Activated CD4-positive, alpha-beta T cell treated with anti-CD3 and anti-CD28 coated beads for 1 hour (primary cell): ENCODE results near the gene ITPR1.

Experiments
- DNase-seq: peaks from one replicate; pipeline ENCODE4 v3.0.0-alpha.2; 2020

ITPR1 gene

DNA sequence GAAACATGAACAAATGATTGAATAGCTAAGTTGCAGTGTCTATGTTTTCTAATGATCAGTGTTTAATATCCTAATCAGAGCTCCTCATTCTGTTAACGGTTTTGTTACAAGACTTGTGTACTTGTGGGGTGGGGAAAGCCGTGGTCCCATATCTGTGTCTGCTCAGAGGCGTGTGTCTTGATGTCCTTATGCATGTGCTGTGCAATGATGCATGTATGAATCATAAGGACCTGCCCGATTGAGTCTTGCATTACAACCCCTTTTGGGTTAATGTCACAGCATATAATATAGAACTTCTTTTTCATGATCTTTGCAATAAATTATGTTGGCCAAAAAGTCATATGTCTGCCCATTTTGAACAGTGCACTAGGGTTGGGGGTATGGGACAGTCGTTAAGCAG is 233.4 kb downstream of the ITPR1 start:
- DNase-seq, result no peak

DNA sequence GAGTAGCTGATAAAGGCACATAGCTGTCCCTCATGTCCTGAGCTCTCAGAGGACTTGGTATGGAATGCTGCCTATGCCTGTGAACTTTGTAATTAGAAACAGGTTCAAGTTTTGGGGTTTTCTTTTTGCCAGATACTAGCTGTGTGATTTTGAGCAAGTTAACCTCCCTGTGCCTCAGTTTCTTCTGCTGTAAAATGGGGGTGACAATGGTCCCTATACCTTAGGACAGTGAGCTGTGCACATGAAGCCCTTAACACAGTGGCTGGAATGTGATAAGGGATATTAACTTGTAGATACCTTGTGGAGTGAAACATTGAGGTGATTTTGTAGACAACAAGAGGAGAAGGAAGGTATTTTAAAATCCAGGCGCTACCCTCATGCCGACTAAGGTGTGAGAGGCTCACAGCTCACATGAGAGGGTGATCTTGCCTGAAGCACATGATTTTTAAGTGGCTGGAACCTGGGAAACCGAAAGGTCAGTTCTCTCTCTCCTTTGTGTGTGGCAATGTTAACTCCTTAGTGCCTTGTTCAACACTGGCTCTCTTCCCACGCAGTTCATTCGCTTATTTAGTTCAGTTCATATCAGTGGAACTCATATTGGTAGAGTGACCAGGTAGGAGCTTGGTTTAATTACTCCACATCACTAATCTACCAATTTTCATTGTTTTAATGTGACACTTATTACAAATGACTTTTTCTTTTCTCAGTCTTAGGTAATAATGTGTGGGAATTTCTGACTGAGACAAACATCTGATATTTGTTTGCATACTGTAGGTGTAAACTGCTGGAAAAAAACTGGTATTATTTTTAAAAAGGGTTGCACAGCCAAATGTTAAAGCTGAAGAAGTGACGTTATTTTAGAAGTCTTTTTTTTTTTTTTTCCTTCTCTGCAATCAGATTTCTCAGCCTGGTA is 236.2 kb downstream of the ITPR1 start:
- no peak for DNase-seq

DNA sequence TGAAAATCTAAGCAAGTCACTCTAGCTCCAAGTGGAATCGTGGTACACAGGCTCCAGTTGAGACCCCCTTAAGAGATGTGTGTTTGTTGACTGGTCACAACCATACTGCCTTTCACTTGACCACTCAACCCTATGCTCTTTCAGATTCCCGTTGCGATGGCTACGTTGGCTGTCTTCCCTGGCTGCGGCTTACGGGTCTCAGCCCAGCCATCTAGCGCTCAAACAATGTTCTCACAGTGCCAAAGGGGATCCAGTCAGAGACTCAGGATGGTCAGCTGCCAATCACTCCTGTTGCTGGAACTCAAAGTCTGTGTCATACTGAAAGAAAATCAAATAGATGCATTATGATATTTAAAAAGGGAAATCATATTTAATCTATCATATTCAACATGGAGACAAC is 237.6 kb downstream of the ITPR1 start:
- no peak for DNase-seq

DNA sequence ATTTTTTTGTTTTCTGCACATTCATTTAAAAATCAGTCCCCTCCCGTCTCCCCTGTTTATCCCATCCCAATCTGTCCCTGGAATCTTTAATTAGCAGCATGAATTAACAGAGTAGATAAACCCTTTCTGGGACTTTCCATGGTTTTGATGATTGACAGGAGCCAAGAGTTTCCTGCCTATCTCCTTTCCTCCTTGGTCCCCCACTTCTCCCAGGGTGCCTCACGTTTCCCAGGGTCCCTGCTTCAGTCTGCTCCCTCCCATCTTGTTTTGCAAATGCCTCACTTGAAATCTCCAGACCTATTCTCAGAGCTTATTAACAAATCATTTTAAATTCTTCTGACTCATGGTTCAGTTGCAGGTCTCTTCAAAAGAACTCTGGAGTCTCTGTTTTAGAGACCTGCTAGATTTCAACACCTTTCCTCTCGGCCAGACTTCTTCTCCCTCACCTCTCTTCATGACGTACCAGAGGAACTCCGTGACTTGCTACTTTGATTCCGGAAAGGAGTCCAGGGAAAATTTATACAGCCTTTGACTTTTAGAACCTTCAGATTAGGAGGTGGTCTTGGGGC is 238.5 kb downstream of the ITPR1 start:
- no peak for DNase-seq

DNA sequence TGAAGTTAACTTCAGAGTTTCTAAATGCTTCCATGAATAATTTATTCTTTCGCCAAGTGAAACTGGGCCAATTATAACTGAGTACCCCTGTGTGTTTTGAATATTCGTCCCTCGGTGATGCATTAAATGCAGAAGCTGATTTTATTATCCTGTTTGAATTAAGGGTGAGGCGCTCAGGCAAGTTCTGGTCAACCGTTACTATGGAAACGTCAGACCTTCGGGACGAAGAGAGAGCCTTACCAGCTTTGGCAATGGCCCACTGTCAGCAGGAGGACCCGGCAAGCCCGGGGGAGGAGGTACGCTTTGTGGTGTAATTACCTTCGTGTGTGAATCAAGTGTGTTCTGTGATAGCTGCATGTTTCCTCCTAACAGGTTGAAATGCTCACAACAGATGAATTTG is 239.8 kb downstream of the ITPR1 start:
- no peak for DNase-seq

DNA sequence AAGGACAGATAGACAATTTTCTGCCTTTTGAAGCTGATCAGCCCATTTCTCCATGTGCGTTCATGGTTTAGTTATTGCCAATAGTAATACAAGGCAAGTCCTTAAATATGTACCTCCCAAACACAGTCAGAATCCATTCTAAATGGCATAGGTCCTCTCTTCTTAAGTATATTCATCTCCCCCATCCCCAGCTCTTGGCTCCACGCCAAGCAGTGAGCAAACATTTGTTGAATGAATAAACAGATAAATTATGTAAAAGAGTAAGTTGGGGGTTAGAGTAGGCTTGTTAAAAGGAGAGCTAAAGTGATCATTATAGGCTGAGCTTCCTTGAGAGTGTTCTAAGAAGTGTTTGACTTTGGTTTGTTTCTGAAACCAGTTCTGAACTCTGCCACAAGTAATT is 241.3 kb downstream of the ITPR1 start:
- DNase-seq, result no peak

DNA sequence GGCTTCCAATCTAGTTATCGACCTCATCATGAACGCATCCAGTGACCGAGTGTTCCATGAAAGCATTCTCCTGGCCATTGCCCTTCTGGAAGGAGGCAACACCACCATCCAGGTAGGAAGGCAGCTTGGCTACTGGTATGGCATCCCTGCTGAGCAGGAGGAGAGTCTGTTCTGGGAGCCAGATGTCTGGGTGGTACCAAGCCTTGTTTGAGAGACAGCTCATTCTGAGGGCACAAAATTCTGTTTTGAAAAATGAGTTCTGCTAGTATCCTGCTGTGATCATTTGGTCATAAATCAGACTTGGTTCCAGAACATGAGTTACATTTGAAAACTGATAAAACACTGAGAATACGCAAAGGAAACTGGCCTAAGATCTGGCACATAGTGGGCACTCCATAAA is 242.1 kb downstream of the ITPR1 start:
- no peak for DNase-seq

DNA sequence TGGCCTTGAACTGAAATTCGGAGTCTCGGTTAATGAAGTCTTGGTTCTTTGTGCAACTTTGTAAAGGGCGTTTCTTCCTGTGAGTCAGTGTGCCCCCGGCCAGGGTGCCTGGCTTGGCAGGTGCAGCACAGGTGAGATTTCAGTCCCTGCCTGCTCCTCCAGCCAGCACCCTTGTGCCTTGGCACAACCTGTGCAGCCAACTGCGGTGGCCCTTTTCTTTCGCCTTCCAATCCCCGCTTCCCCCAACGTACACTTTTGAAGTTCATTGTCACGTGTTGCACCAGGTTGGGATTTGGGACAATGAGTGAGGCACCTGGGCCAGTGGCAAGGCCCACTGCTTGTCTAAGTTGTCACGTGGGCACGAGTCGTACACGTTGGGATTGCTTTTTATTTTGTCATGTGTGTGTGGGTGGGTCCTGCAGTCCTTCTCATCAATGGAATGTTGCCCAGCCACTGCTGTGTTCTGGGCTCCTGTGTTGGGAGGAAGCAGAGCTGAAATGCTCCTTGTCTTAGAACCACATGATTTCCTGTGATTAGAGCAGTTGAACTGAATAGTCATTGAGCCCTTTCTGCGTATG is 243.2 kb downstream of the ITPR1 start:
- DNase-seq, result no peak

DNA sequence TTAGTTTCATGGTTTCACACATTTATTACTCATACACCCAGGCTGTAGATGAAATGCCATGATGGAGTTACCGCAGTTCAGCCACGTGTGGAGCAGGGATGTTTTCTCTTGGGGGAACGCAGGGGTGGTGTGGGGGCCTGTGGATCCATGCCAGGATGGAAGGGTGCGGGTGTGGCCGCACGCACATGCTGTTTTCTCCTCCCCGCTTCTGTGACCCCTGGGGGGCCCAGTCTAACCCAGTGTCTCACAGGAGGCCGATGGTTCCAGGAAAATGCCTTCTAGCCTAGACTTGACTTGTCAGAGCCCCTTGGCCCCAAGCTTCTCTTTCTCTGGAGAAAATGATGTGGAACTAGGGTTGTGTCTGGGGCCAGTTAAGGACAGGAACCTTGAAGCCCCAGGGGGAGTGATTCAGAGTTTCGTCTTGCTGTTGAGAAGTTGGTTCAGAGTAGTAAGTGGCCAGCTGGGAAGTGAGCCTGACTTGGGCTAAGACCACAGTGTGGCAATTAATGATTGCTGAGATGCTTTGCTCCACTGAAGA is 245.7 kb downstream of the ITPR1 start:
- DNase-seq, result no peak

DNA sequence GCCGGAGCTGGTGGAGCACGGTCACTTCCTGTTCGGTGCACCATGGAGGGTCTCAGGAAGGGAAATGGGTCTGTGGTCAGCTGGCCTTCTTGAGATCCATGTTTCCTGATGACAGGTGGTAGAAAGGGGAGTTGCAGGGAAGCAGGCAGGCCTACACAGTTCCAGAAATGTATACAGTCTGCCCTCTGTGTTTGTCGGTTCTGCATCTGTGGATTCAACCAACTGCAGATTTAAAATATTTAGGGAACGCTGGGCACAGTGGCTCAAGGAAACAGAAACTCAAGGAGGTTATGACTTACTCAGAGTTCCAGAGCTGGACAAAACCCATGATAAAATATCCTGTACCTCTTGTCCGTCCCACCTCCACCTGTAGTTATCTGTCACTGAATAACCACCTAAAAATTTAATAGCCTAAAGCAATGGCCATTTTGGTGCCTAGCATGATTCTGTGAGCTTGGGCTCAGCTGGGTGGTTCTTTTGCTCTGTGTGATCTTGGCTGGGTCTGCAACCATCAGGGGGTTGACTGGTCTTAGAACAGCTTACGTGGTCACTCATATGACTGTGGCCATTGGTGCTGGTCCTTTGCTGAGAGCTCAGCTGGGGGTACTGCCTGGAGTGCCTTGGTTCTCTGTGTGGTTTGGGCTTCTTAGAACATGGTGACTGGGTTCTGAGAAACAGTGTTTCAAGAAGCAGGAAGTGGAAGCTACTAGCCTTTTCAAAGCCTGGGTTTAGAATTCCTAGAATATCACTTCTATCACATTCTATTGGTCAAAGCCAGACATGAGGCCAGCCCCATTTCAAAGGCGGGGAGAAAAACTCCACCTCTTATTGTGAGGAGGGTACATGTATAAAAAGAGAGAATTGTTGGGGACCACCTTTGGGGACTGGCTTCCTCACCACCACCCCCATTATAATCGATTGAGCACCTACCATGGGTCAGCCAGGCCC is 246.4 kb downstream of the ITPR1 start:
- DNase-seq, result no peak

DNA sequence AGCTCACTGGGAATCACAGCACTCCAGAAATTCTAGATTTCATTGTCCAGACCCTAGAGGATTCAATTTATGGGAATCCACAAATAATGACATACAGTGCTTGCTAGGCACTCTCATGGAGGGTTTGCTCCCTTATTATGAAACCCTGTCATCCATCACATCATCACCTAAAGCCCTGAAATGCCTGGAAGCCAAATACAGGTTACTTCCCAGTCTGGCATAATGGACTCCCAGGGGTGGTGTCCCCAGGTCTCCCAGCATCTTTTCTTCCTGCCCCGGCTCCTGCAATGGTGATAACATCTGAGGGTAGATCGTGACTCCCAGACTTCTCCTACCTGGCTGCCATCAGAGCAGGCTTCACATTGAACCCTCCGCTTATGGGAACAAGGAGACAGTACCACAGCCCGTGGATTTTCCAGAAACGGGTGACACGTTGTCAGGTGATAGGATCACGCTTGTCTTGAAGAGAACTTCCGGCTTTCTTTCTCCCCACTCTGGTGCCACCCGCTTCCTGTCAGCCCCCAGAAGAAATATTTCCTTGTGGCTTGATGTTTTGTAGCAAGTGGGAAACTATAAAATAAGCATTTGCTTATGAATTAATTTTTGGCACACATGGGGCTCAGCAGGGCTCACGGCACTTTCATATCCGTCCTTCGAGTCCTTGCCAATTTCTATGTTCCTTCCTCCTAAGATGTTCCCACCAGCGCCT is 247.4 kb downstream of the ITPR1 start:
- no peak for DNase-seq

DNA sequence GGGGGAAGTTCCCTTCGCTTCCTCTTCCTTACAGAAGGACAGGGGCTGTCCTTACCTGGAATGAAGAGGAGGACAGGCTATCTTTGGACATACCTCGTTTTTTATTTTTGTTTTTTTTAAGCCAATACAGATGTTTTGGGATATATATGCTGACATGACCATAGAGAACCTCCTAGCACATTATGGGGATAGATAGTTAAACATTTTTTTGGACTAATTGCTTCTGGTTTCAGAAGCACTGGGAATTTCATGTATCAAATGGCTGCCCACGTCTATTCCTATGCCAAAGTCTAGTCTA is 247.9 kb downstream of the ITPR1 start:
- no peak for DNase-seq

DNA sequence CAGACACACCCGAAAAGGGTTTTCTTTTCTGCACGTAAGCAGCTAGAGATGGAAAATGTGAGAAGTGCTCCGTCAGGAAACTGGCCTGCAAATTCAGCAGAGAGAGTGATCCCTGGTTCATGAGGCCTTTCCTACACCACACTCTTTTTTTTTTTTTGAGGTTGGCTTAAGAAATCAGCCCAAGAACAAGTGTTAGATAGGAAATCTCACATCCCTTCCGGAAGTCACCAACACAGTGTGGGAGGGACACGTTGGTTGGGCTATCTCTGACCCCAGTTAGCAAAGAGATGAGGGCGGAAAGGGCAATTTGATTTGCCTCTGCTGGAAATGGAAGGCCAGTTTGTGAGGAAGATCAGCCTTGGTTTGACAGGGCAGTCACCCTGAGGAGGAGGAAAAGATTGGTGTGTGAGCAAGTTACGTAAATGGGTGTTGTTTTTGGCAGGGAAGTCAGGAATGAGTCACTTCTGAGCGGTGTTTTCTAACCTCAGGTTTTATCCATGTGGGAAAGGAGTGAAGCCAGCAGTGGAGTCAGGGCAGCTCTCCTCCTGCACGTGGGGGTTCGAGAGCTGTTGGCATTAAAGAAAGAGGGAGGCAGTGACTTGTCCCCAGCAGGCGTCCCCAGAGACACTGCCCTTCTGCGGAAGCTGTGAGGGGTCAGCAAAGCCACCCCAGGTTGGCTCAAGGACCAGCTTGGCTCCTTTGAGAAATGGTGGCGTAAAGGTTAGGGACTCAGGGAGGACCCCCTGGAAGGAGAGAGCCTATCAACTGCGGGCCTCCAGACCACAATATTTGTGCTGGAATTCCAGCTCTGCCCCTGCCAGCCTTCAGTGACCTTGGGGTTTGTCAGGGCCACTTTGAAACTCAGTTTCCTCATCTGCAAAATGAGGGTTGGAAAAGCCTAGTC is 248.5 kb downstream of the ITPR1 start:
- no peak for DNase-seq

DNA sequence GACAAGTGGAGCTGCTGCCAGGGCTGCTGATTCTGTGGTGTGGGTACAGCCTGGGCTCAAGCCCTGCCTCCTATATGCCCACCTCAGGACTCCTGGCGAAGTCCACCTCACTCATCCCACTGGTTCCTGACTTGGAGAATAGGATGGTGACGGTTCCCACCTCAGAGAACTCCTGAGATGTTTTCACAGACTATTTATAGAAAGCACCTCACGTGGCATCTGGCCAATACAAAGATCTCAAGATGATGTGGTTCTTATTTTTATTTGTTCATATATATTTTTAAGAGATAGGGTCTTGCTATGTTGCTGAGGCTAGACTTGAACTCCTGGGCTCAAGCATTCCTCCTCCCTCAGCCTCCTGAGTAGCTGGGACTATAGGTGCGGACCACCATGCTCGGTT is 249.2 kb downstream of the ITPR1 start:
- no peak for DNase-seq

DNA sequence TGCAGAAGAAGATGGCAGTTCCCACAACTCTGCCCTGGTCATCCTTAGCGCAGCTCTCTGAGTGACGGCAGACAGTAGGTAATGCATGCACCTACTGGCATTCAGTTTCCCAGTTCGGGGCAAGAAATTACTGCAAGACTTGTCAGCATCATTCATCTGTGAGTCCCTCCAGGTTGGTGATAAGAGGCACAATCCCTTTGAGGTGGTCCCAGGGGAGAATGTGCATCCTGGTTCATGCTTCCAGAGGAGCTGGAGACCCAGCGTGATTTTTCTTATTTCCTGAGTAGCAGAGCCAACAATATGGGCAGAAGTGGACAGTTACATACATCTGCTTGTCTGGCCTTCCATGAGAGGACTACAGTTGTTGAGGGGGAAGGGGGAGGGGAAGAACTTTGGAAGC is 250.2 kb downstream of the ITPR1 start:
- no peak for DNase-seq

DNA sequence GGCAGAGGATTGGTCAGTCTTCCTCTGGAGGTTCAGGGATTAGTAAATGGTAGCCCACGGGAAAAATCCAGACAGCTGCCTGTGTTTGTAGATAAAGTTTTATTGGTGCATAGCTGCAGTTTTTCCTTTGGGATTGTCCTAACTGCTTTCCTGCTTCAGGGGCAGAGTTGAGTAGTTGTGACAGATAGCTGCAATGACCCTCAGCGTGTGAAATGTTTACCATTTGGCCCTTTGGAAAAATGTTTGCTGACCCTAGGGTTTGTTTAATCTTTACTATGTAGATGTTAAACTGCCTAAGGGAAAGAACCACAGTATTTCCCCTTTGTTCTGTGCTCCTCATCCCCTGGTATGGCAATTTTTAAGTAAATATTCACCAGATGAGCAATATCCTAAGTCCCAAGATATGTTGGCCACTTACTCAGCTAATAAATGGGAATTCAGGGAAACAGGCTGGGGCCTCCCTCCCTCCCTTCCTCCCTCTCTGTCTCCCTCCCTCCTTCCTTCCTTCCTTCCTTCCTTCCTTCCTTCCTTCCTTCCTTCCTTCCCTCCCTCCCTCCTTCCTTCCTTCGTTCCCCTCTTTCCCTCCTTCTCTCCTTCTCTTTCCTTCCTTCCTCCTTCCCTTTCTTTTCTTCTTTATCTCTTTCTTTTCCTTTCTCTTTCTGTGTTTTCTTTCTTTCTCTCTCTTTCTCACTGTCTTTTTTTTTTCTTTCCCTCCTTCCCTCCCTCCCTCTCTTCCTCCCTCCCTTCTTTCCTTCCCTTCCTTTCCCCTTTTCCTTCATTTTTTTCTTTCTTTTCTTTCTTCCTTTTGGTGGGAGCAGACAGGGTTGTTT is 251.5 kb downstream of the ITPR1 start:
- no peak for DNase-seq

DNA sequence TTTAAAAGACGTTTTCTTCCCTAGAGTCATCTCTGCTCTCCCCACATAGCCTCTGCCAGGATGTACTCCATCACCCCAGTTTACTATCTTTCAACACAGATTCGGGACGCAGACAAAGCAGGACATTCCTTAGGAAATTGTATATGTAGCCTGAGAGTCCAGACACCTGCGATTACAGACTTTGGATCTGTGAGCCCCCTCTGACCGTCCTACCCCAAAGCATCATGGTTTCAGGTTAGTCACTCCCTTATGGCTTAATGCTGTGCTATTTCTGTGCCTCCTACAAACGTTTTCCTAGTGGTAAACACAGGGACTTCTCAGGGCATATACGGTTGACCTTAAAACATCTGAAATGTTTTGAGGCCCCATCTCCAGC is 252.1 kb downstream of the ITPR1 start:
- DNase-seq, result no peak

DNA sequence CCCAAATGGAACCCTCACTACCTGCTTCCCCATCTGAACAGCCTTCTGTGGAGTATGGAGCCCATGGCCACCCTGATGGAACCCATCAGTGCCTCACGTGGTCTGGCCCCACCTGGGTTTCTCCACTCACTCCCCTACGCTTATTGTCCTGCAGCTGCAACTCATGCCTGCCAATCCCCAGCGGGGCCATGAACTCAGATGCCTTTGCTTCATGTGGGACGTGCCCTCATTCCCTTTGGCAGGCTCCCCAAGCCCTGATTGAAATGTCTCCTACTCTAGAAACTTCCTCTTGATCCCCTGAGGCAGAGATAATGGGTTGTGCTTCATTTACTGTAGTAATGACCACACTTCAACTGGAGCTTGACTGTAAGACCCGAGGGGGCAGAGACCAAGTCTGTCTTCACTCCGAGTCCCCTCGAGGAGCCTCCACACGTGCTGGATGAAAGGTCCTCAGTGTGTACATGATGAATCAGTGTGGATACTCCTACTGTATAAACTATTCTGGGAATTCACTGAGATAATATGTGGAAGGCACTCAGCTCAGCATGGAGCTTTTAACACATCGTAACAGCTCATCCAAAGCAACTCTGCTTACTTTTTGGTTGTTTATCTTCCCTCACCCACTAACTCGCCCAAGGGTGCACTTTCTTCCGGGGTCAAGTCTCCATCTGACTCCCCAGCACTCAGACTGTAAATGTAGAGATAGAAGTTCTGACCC is 253.3 kb downstream of the ITPR1 start:
- no peak for DNase-seq

DNA sequence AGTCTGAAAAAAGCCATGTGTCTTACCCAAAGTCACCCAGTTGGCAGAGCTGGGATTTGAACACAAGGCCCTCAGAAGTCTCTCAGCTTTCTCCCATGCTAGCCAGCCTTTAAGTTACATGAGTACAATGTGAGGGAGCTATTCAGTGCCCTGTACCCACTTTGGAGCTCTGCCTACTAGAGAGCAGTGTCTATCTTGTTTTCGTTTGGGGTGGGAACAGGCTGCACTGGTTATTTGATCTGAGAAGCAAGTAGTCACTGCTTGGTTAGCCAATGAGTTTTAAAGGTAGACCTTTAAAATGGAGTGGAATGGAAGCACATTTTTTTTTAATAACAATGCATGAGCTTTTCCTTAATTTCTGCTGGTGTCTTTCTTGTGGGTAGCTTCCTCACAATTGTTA is 255.0 kb downstream of the ITPR1 start:
- no peak for DNase-seq
